CD4-positive, alpha-beta memory T cell (primary cell): ENCODE measurements around the gene ANKRD13C. TPM values are rescaled to one million over a fixed set of nuclear protein-coding genes. Genes with fewer than 3 reads are reported as not detected.

Source experiments
- CTCF ChIA-PET: fragments of 350-600 bp; sonication (Branson Sonifier 250); formaldehyde crosslinking; loops from one replicate; lab custom pipeline; 2021; ENCODE audit warnings: inconsistent platforms; ENCODE audit not compliant: partially characterized antibody; lab: Charles Lee
- POLR2A ChIA-PET: fragments of 350-600 bp; sonication (Branson Sonifier 250); formaldehyde crosslinking; loops from one replicate; lab custom pipeline; 2021; ENCODE audit not compliant: partially characterized antibody; lab: Charles Lee
- DNase-seq, 5 donors: peaks; one replicate each; pipeline versions ENCODE4 v3.0.0 to v3.0.0-alpha.2; 2020 to 2022; ENCODE audit warnings: mixed read lengths in 1 of 5
- H3K27ac ChIP-seq: one replicate; pipeline ENCODE4 v1.7.0; 2013; ENCODE audit warnings: low read depth, low read length
- H3K27me3 ChIP-seq: 2 replicates; pipeline ENCODE4 v1.7.0; 2013; ENCODE audit warnings: mild to moderate bottlenecking, low read length, moderate library complexity; ENCODE audit not compliant: insufficient read depth
- H3K36me3 ChIP-seq: 2 replicates; pipeline ENCODE4 v1.7.0; 2013; ENCODE audit warnings: mild to moderate bottlenecking, low read length, moderate library complexity; ENCODE audit not compliant: insufficient read depth
- H3K4me1 ChIP-seq: 2 replicates; pipeline ENCODE4 v1.7.0; 2013; ENCODE audit warnings: mild to moderate bottlenecking, low read length, moderate library complexity; ENCODE audit not compliant: insufficient read depth
- H3K4me3 ChIP-seq, 2 donors: one replicate each; pipeline ENCODE4 v1.7.0; 2013; ENCODE audit warnings: low read length in 2 of 2, mild to moderate bottlenecking in 1 of 2
- H3K9me3 ChIP-seq, 2 donors: one replicate each; pipeline ENCODE4 v1.7.0; 2013; ENCODE audit warnings: low read length in 2 of 2, control low read depth in 1 of 2; ENCODE audit not compliant: control insufficient read depth in 1 of 2
- H3K27ac Mint-ChIP-seq, 7 donors: one replicate each; pipeline ENCODE4 v1.8.0; 2020 to 2021; ENCODE audit warnings: mixed read lengths in 7 of 7, mild to moderate bottlenecking in 6 of 7, inconsistent platforms in 3 of 7, moderate library complexity in 3 of 7
- H3K27me3 Mint-ChIP-seq, 2 donors: one replicate each; pipeline ENCODE4 v1.8.0; 2020 to 2021; ENCODE audit warnings: mixed read lengths in 2 of 2
- H3K36me3 Mint-ChIP-seq, 2 donors: one replicate each; pipeline ENCODE4 v1.8.0; 2020 to 2021; ENCODE audit warnings: mixed read lengths in 2 of 2, inconsistent platforms in 1 of 2, mild to moderate bottlenecking in 1 of 2
- H3K4me1 Mint-ChIP-seq, 4 donors: one replicate each; pipeline ENCODE4 v1.8.0; 2020 to 2021; ENCODE audit warnings: mixed read lengths in 4 of 4, mild to moderate bottlenecking in 1 of 4
- H3K4me3 Mint-ChIP-seq, 8 donors: one replicate each; pipeline ENCODE4 v1.8.0; 2020 to 2021; ENCODE audit warnings: mixed read lengths in 8 of 8, mild to moderate bottlenecking in 7 of 8, moderate library complexity in 6 of 8, inconsistent platforms in 3 of 8
- H3K9me3 Mint-ChIP-seq, 8 donors: one replicate each; pipeline ENCODE4 v1.8.0; 2020 to 2021; ENCODE audit warnings: mixed read lengths in 8 of 8, mild to moderate bottlenecking in 5 of 8, inconsistent platforms in 3 of 8, moderate library complexity in 1 of 8
- intact Hi-C: fragments of 100-400 bp; cut with micrococcal nuclease; formaldehyde crosslinking; loops from one replicate; pipeline ENCODE4 v1.15.1; 2023
- polyA plus RNA-seq, 2 donors: library from polyadenylated mRNA; unstranded; fragments of 300-500 nt; fragmentation: Illumina TruSeq; gene quantifications; one replicate each; pipeline ENCODE4 v1.2.3, GENCODE V29; 2021
- total RNA-seq, 2 experiments: library from RNA; stranded (reverse); gene quantifications; one replicate each; pipeline ENCODE4 v1.2.3, GENCODE V29; 2021

Gene ANKRD13C, protein sequence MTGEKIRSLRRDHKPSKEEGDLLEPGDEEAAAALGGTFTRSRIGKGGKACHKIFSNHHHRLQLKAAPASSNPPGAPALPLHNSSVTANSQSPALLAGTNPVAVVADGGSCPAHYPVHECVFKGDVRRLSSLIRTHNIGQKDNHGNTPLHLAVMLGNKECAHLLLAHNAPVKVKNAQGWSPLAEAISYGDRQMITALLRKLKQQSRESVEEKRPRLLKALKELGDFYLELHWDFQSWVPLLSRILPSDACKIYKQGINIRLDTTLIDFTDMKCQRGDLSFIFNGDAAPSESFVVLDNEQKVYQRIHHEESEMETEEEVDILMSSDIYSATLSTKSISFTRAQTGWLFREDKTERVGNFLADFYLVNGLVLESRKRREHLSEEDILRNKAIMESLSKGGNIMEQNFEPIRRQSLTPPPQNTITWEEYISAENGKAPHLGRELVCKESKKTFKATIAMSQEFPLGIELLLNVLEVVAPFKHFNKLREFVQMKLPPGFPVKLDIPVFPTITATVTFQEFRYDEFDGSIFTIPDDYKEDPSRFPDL
- total RNA-seq (10 to 100 TPM; 29.1 to 34.0 TPM), polyA plus RNA-seq (10 to 100 TPM; 12.9 to 16.7 TPM)

DNA sequence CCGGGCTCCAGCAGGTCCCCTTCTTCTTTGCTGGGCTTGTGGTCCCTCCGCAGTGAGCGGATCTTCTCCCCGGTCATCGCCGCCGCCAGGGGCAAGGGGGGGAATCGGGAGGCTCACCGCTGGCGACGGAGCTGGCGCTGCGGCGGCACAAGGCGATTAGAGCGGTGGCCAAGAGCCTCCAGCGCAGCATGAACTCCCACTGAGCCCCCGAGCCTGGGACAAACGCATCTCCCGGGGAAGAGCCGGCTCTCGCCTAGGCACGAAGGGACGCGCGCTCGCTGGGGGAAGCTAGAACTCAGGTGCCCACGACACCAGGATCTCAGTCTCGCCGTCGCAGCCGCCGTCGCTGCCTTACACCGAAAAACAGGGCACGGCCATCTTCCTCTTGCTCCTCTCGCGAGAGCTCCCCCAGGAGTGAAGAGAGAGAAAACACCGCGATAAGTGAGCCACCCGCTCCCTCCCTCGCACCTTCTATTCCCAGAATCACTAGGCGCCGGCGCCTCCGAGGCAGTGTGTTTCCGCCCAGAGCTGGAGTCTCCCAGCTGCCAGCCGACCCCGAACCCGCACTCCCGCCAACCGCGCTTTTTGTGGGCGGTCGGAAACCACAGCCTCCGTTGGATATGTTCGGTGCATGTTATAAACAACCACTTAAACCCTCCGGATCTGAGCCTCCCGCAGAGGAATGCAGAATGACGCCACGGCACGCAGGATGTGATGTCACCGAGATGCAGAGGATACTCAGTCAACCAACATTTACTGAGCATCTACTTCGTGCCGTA, at the start of gene ANKRD13C:
ANKRD13C (minus strand) TSS at position 391 of the 779 bp plus-strand sequence; CDS start at position 77, 314 bp downstream.
- H3K27ac Mint-ChIP-seq, result peak within 1 kb of the TSS; percentile 96 to 100 (median 99)
- intact Hi-C loops, result loop anchor here (1.0 kb wide), 4 partner anchors 57 to 727 kb away; partner anchors contain the start of genes CTH, LRRC40, SRSF11 and ZRANB2
- no peaks in the 10 kb centered on the region for H3K27me3 Mint-ChIP-seq
- H3K4me3 Mint-ChIP-seq, result peak within 1 kb of the TSS; percentile 90 to 99 (median 95)
- peak; percentile 94 to 97 (median 95) for DNase-seq
- H3K9me3 Mint-ChIP-seq, result peaks cover 0 to 5% (median 0%) of the 10 kb centered on the region in 8 donors
- H3K36me3 Mint-ChIP-seq, result peaks cover 3 to 20% of the 10 kb centered on the region in 2 donors
- H3K4me3 ChIP-seq, result peak within 1 kb of the TSS; percentile 15 to 89
- H3K27me3 ChIP-seq, result no peaks in the 10 kb centered on the region
- CTCF ChIA-PET, result interaction anchor here (1.0 to 1.6 kb wide), 3 partner anchors 37 to 133 kb away, joined by 3 to 12 read pairs (median 4); partner anchors contain the start of genes CTH and SRSF11
- H3K27ac ChIP-seq, result peak within 1 kb of the TSS; percentile 92
- peaks cover 24 to 53% (median 41%) of the 10 kb centered on the region in 4 donors for H3K4me1 Mint-ChIP-seq
- no peaks in the 10 kb centered on the region for H3K36me3 ChIP-seq
- peaks cover 45% of the 10 kb centered on the region for H3K4me1 ChIP-seq
- H3K9me3 ChIP-seq, result no peaks in the 10 kb centered on the region
- POLR2A ChIA-PET, result interaction anchor here (0.7 to 3.9 kb wide), 12 partner anchors 11 to 726 kb away, joined by 3 to 100 read pairs (median 5); partner anchors contain the start of genes CTH, LRRC40, SRSF11 and ZRANB2

DNA sequence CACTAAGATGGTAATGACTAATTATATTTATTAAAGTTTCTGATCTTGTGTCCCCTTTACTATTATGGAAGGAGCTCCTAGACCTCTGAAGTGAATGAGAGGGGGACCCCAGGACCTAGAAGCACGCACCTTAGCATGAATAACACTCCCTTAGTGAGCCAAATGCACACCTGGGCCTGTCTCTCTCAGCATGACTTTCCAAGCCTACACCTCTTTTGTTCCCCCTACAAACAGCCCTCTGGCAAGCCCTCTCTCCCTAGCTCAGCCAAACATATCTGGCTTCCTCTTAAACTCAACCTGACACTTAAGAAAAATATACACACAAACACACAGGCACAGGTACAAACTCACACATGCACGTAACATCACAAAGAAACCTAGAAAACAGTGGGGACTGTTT, 49.2 kb upstream of the ANKRD13C start:
- Mint-ChIP-seq H3K9me3 (no peaks in the 10 kb centered on the region), H3K36me3 (no peaks in the 10 kb centered on the region), H3K4me1 (no peaks in the 10 kb centered on the region), H3K27me3 (peaks cover 5 to 11% of the 10 kb centered on the region in 2 donors), H3K27ac (no peak overlapping the region), H3K4me3 (no peak overlapping the region)
- Histone ChIP-seq H3K4me3 (no peak overlapping the region), H3K27ac (no peak overlapping the region), H3K36me3 (no peaks in the 10 kb centered on the region), H3K4me1 (no peaks in the 10 kb centered on the region), H3K27me3 (no peaks in the 10 kb centered on the region), H3K9me3 (no peaks in the 10 kb centered on the region)
- ChIA-PET POLR2A (no interaction called here), CTCF (no interaction called here)
- no peak for DNase-seq
- intact Hi-C loops, result no loop called here

DNA sequence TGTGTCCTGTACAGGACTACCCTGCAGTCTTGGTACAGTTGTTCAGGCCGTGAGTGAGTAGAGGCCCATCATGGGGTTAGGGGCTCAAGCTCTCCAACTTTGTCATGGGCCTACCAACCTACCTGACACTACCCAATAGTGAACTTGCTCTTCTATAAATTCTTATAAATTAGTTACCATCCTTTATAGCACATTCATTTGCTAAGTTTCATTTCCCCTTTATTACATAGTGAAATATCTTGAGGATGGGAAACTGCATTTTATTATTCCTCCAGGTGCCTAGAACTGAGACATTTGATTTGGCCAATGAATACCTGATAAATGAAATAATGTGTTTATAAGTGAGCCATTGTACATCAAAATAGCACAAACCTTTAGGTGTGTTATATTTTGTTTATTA, 47.5 kb upstream of the ANKRD13C start:
- intact Hi-C loops, result no loop called here
- no peaks in the 10 kb centered on the region for H3K9me3 Mint-ChIP-seq
- ChIA-PET POLR2A (no interaction called here), CTCF (no interaction called here)
- no peaks in the 10 kb centered on the region for H3K27me3 ChIP-seq
- no peak for DNase-seq
- H3K36me3 Mint-ChIP-seq, result no peaks in the 10 kb centered on the region
- no peak overlapping the region for H3K27ac ChIP-seq
- no peaks in the 10 kb centered on the region for H3K36me3 ChIP-seq
- no peak overlapping the region for H3K27ac Mint-ChIP-seq
- H3K4me1 ChIP-seq, result no peaks in the 10 kb centered on the region
- H3K4me3 ChIP-seq, result no peak overlapping the region
- H3K9me3 ChIP-seq, result no peaks in the 10 kb centered on the region
- H3K27me3 Mint-ChIP-seq, result peaks cover 7 to 14% of the 10 kb centered on the region in 2 donors
- no peak overlapping the region for H3K4me3 Mint-ChIP-seq
- no peaks in the 10 kb centered on the region for H3K4me1 Mint-ChIP-seq

DNA sequence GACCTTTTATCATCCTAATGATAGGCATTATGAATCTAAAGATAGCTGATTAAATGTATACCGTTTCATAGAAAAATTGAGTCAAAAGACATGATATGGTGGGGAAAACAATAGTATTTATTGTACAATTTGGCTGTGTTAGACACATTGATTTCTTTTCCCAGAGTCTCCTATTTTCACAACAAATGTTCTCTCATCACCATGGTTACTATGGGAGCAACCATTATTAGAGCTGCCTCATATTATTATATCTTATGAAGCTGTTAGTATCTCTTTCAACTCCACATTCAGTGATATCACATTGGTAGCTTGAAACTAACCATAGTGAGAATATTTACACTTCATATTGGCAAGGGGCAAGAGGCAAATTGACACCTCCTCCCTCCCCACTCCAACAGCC, 45.8 kb upstream of the ANKRD13C start:
- Histone ChIP-seq H3K36me3 (no peaks in the 10 kb centered on the region), H3K27me3 (no peaks in the 10 kb centered on the region), H3K4me1 (no peaks in the 10 kb centered on the region), H3K4me3 (no peak overlapping the region), H3K27ac (no peak overlapping the region), H3K9me3 (no peaks in the 10 kb centered on the region)
- CTCF ChIA-PET, result no interaction called here
- Mint-ChIP-seq H3K27me3 (peaks cover 4 to 14% of the 10 kb centered on the region in 2 donors), H3K4me3 (no peak overlapping the region), H3K9me3 (no peaks in the 10 kb centered on the region), H3K4me1 (no peaks in the 10 kb centered on the region), H3K27ac (no peak overlapping the region), H3K36me3 (no peaks in the 10 kb centered on the region)
- no peak for DNase-seq
- intact Hi-C loops, result no loop called here
- POLR2A ChIA-PET, result no interaction called here

DNA sequence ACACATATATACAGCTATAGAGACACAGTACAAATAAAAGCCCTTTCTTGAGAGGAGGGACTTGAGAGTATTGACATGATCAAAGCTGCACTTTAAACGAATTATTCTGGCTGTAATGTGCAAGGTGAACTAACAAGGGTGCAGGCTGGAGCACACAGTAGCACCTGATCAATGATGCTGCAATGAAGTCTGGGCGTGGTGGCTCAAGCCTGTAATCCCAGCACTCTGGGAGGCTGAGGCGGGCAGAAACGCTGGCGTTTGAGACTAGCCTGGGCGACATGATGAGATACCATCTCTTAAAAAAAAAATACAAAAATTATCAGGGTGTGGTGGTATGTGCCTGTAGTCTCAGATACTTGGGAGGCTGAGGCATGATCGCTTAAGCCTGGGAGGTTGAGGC, 42.5 kb upstream of the ANKRD13C start:
- no peak for DNase-seq
- ChIA-PET POLR2A (no interaction called here), CTCF (no interaction called here)
- Mint-ChIP-seq H3K36me3 (no peaks in the 10 kb centered on the region), H3K4me1 (no peaks in the 10 kb centered on the region), H3K27me3 (peaks cover 4 to 12% of the 10 kb centered on the region in 2 donors), H3K9me3 (no peaks in the 10 kb centered on the region), H3K27ac (no peak overlapping the region), H3K4me3 (no peak overlapping the region)
- intact Hi-C loops, result no loop called here
- Histone ChIP-seq H3K27me3 (no peaks in the 10 kb centered on the region), H3K36me3 (no peaks in the 10 kb centered on the region), H3K27ac (no peak overlapping the region), H3K4me1 (no peaks in the 10 kb centered on the region), H3K9me3 (no peaks in the 10 kb centered on the region), H3K4me3 (no peak overlapping the region)

DNA sequence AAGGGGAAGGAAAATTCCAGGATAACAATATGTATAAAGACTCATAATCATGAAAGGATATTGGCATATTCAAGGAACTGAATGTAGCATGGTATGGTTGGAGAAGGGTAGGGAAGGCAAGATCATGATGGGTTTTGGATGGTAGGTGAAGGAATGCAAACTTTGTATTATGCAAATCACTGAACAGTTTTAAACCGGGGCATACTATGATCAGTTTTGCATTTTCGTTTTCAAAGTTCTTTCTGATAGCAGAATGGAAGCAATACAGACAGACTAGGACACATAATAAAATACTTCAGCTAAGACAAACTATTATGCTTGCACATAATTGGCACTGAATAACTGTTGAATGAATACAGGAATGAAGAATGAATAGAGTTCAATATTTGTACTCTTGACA, 42.1 kb upstream of the ANKRD13C start:
- Histone ChIP-seq H3K27me3 (no peaks in the 10 kb centered on the region), H3K27ac (no peak overlapping the region), H3K9me3 (no peaks in the 10 kb centered on the region), H3K4me1 (no peaks in the 10 kb centered on the region), H3K36me3 (no peaks in the 10 kb centered on the region), H3K4me3 (no peak overlapping the region)
- Mint-ChIP-seq H3K36me3 (no peaks in the 10 kb centered on the region), H3K9me3 (no peaks in the 10 kb centered on the region), H3K4me3 (no peak overlapping the region), H3K27ac (no peak overlapping the region), H3K27me3 (peaks cover 7 to 12% of the 10 kb centered on the region in 2 donors), H3K4me1 (no peaks in the 10 kb centered on the region)
- ChIA-PET POLR2A (no interaction called here), CTCF (no interaction called here)
- intact Hi-C loops, result no loop called here
- no peak for DNase-seq

DNA sequence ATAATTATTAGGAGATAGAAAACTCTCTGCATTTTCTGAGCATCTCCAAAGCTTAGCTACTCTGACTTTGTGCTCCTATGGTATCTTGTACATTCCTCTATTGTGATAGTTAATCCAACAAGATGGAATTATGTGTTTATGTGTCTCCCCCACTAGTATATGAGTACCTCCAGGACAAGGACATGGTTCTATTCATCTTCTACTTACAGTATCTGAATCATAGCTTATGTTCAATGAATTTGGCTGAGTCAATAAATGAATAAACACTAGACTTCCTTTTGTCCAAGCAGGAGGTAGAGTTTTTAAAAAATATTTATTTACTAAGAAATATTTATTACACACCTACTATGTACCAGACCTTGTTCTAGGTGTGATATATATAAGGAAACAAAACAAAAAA, 38.1 kb upstream of the ANKRD13C start:
- H3K27ac ChIP-seq, result no peak overlapping the region
- H3K4me3 Mint-ChIP-seq, result peak overlapping the region in 1 of 8 donors; percentile 29
- H3K27me3 Mint-ChIP-seq, result peaks cover 12 to 17% of the 10 kb centered on the region in 2 donors
- no peaks in the 10 kb centered on the region for H3K9me3 Mint-ChIP-seq
- H3K27ac Mint-ChIP-seq, result no peak overlapping the region
- intact Hi-C loops, result no loop called here
- no peaks in the 10 kb centered on the region for H3K27me3 ChIP-seq
- H3K36me3 ChIP-seq, result no peaks in the 10 kb centered on the region
- ChIA-PET CTCF (no interaction called here), POLR2A (no interaction called here)
- H3K36me3 Mint-ChIP-seq, result no peaks in the 10 kb centered on the region
- H3K4me1 Mint-ChIP-seq, result no peaks in the 10 kb centered on the region
- no peak for DNase-seq
- no peaks in the 10 kb centered on the region for H3K4me1 ChIP-seq
- H3K4me3 ChIP-seq, result no peak overlapping the region
- no peaks in the 10 kb centered on the region for H3K9me3 ChIP-seq
